GM12878 (cell line): ENCODE data around the gene ARF3. TPM values are rescaled to one million over a fixed set of nuclear protein-coding genes. Genes with fewer than 3 reads are reported as not detected.

ENCODE experiments used
- ATAC-seq: fragments of 200-7000 bp; cut with Tn5 transposase; 3 replicates; pipeline ENCODE4 v1.9.1; 2020; ENCODE audit warnings: mild to moderate bottlenecking, moderate library complexity
- BruUV-seq: library from RNA; stranded (reverse); fragments of 400-500 nt; replicated peaks from 2 replicates; lab custom pipeline; 2021; lab: Mats Ljungman, UMichigan
- CTCF ChIA-PET: fragments of 300-600 bp; sonication (Branson Sonifier 250); formaldehyde crosslinking; extraction: SDS; loops from one replicate; lab custom pipeline; 2021; ENCODE audit warnings: inconsistent platforms; lab: Yijun Ruan, JAX
- POLR2A ChIA-PET: fragments of 350-600 bp; formaldehyde crosslinking; extraction: SDS; loops from one replicate; lab custom pipeline; 2021; ENCODE audit warnings: inconsistent platforms; lab: Charles Lee
- RAD21 ChIA-PET: fragments of 300-600 bp; sonication (Branson Sonifier 250); formaldehyde crosslinking; loops from one replicate; lab custom pipeline; 2023; ENCODE audit warnings: antibody characterized with exemption; ENCODE audit not compliant: unreplicated experiment; lab: Charles Lee
- SMC1A ChIA-PET: fragments of 300-600 bp; sonication (Branson Sonifier 250); formaldehyde crosslinking; loops from one replicate; lab custom pipeline; 2023; ENCODE audit not compliant: unreplicated experiment, uncharacterized antibody; lab: Charles Lee
- DNase-seq: peaks from one replicate; pipeline ENCODE4 v3.0.0-alpha.2; 2011; ENCODE audit warnings: low read depth, low spot score
- FAIRE-seq: peaks from 3 replicates; lab custom pipeline; 2011; peaks lifted over from hg19 to GRCh38; lab: Jason Lieb, UNC
- H2AFZ ChIP-seq: 2 replicates; pipeline ENCODE4 v1.6.0; 2011; ENCODE audit warnings: low read depth, low read length, control low read depth; ENCODE audit not compliant: control insufficient read depth
- H3K27ac ChIP-seq: 2 replicates; pipeline ENCODE4 v1.5.1; 2011; ENCODE audit warnings: control low read depth; ENCODE audit not compliant: control insufficient read depth, insufficient read depth
- H3K27me3 ChIP-seq, 2 experiments: replicated peaks in 1 of 2; 2 replicates each; pipeline versions ENCODE4 v1.6.0 to v1.6.1; 2011; ENCODE audit warnings: low read length in 1 of 2; ENCODE audit not compliant: control insufficient read depth in 2 of 2, insufficient read depth in 2 of 2
- H3K36me3 ChIP-seq, 2 experiments: 2 replicates each; pipeline ENCODE4 v1.5.1; 2011; ENCODE audit warnings: low read length in 1 of 2; ENCODE audit not compliant: control insufficient read depth in 2 of 2, insufficient read depth in 2 of 2
- H3K4me1 ChIP-seq: 2 replicates; pipeline ENCODE4 v1.6.1; 2011; ENCODE audit warnings: mild to moderate bottlenecking, low read length, moderate library complexity, mixed read lengths; ENCODE audit not compliant: control insufficient read depth, insufficient read depth
- H3K4me2 ChIP-seq: 2 replicates; pipeline ENCODE4 v1.6.0; 2011; ENCODE audit warnings: control low read depth; ENCODE audit not compliant: control insufficient read depth, insufficient read depth
- H3K4me3 ChIP-seq: fragments of 200-600 bp; sonication (generic); 2 replicates; pipeline ENCODE4 v1.5.1; 2016
- H3K79me2 ChIP-seq: 2 replicates; pipeline ENCODE4 v1.6.0; 2011; ENCODE audit warnings: low read length; ENCODE audit not compliant: control insufficient read depth, insufficient read depth
- H3K9ac ChIP-seq: 2 replicates; pipeline ENCODE4 v1.8.0; 2011; ENCODE audit warnings: low read length, control low read depth, mixed read lengths; ENCODE audit not compliant: control insufficient read depth, insufficient read depth
- H3K9me3 ChIP-seq: replicated peaks from 3 replicates; pipeline ENCODE4 v1.5.1; 2011; ENCODE audit warnings: mild to moderate bottlenecking, low read length; ENCODE audit not compliant: control insufficient read depth, insufficient read depth
- H4K20me1 ChIP-seq: 2 replicates; pipeline ENCODE4 v1.6.0; 2011; ENCODE audit not compliant: control insufficient read depth, insufficient read depth
- BCL11A ChIP-seq: IDR thresholded peaks from 2 replicates; pipeline ENCODE4 v1.6.1; 2011; ENCODE audit warnings: low read depth, low read length
- HCFC1 ChIP-seq: fragments of 150-350 bp; IDR thresholded peaks from 2 replicates; pipeline ENCODE4 v1.6.1; 2014; ENCODE audit warnings: low read length
- KAT2A ChIP-seq: conservative IDR thresholded peaks from 2 replicates; pipeline ENCODE4 v1.6.1; 2011; ENCODE audit warnings: low read depth, low read length; ENCODE audit not compliant: control insufficient read depth
- NRF1 ChIP-seq: conservative IDR thresholded peaks from 2 replicates; pipeline ENCODE4 v1.6.1; 2011; ENCODE audit warnings: mild to moderate bottlenecking, low read depth, low read length, improper control_type of control experiment
- PAX5 ChIP-seq: IDR thresholded peaks from 2 replicates; pipeline ENCODE4 v1.6.1; 2011; ENCODE audit warnings: low read depth, low read length, borderline replicate concordance
- POU2F2 ChIP-seq: IDR thresholded peaks from 3 replicates; pipeline ENCODE4 v1.6.1; 2011; ENCODE audit warnings: low read depth, mild to moderate bottlenecking, low read length, borderline replicate concordance
- SMC3 ChIP-seq: IDR thresholded peaks from 2 replicates; pipeline ENCODE4 v1.6.1; 2011; ENCODE audit warnings: low read length, improper control_type of control experiment, borderline replicate concordance
- STAT1 ChIP-seq: fragments of 450-650 bp; conservative IDR thresholded peaks from 2 replicates; pipeline ENCODE4 v1.6.1; 2014; ENCODE audit warnings: antibody characterized with exemption, mild to moderate bottlenecking
- ZNF274 ChIP-seq: IDR thresholded peaks from one replicate; pipeline ENCODE4 v1.8.0; 2011; ENCODE audit not compliant: insufficient read length, insufficient read depth
- WGBS: methylation state at CpG from one replicate; pipeline ENCODE4 v1.1.6; 2016; ENCODE audit warnings: low lambda C conversion rate; ENCODE audit not compliant: insufficient replicate concordance, insufficient coverage; ENCODE audit errors: missing lambda C conversion rate; 5-methylcytosine and 5-hydroxymethylcytosine counted together
- in situ Hi-C: fragments of 300-500 bp; cut with MboI; formaldehyde crosslinking; loops from 9 replicates; pipeline ENCODE4 v1.14.3; 2018; ENCODE audit warnings: mixed read lengths
- intact Hi-C: fragments of 100-400 bp; cut with micrococcal nuclease; formaldehyde crosslinking; loops from one replicate; pipeline ENCODE4 v1.14.2; 2022; ENCODE audit not compliant: unreplicated experiment
- polyA plus RNA-seq, 11 experiments: library from polyadenylated mRNA; depleted of rRNA in 4 of 11; unstranded in 6 of 11; stranded (reverse) in 5 of 11; fragments of >200 nt; fragmentation: Nextera tagmentation in 4 of 11; fragmentation: Illumina TruSeq in 1 of 11; extraction: Ambion mirVana in 4 of 11; extraction: Trizol in 1 of 11; gene quantifications; 1 replicate in 1 of 11; 2 replicates in 10 of 11; pipeline versions ENCODE4 v1.2.1 to v1.2.3, GENCODE V29; 2011 to 2016; ENCODE audit warnings: inconsistent platforms in 2 of 11, missing spikeins in 2 of 11, low read depth in 1 of 11
- total RNA-seq, 4 experiments: library from RNA; depleted of rRNA in 3 of 4; stranded (reverse); fragments of >200 nt in 3 of 4; fragmentation: Illumina TruSeq in 1 of 4; extraction: Trizol in 1 of 4; gene quantifications; 2 replicates each; pipeline versions ENCODE4 v1.2.1 to v1.2.3, GENCODE V29; 2013 to 2021
- TF ChIP-seq, protein P1 (sequence below): IDR thresholded peaks from 2 replicates; pipeline ENCODE4 v1.6.1; 2011; ENCODE audit warnings: low read depth, low read length, improper control_type of control experiment, borderline replicate concordance
- TF ChIP-seq, protein P2 (sequence below): fragments of 450-650 bp; formaldehyde crosslinking; IDR thresholded peaks from 2 replicates; pipeline ENCODE4 v1.4.0; 2022; ENCODE audit warnings: mild to moderate bottlenecking, moderate library complexity
- TF ChIP-seq, protein P3 (sequence below): fragments of 450-650 bp; IDR thresholded peaks from 2 replicates; pipeline ENCODE4 v1.6.1; 2018; ENCODE audit warnings: borderline replicate concordance, mild to moderate bottlenecking; ENCODE audit not compliant: partially characterized antibody
- TF ChIP-seq, protein P4 (sequence below): IDR thresholded peaks from 2 replicates; pipeline ENCODE4 v1.6.1; 2011; ENCODE audit warnings: borderline replicate concordance, low read depth, mild to moderate bottlenecking, moderate library complexity, low read length; ENCODE audit not compliant: insufficient read depth, poor library complexity, severe bottlenecking

The ARF3 gene
- total and polyA plus RNA-seq, 10 of the 15 experiments (the other 5 are each of a cell fraction or from before 2014, with no cell fraction given), result 8.7 to 263 (median 74.4) TPM

DNA sequence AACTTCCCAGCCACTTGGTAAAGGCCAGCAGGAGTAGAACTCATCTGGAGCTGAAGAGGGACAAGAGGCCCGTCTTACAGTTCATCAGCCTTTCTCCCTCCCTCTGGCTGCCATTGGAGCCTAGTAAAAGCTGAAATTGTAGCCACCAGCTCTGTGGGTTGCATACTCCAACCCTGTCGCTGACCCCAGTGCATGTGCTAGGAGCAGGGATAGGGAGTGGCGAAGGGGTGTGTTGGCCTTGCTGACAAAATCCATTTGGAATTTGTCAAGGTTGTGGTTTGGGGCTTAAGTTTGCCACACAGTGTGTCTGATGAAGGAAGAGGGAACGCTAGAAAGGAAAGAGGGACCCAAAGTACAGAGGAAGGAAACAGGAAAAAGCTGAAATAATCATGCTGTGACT is 4.0 kb upstream of the ARF3 start:
- Histone ChIP-seq H3K4me2 (no peak overlapping the region), H3K4me3 (no peak overlapping the region), H4K20me1 (no peaks in the 10 kb centered on the region), H3K36me3 (no peaks in the 10 kb centered on the region), H2AFZ (no peak overlapping the region), H3K4me1 (peaks cover 10% of the 10 kb centered on the region), H3K9me3 (no peaks in the 10 kb centered on the region), H3K79me2 (peaks cover 10% of the 10 kb centered on the region), H3K27me3 (no peaks in the 10 kb centered on the region; a peak in 1 of 4 replicates), H3K9ac (no peak overlapping the region), H3K27ac (no peak overlapping the region)
- SMC1A ChIA-PET, result interaction anchor here (1.9 kb wide), 1 partner anchor 8 kb away, joined by 6 read pairs; no protein-coding TSS in a partner anchor
- RAD21 ChIA-PET, result interaction anchor here (1.0 kb wide), 1 partner anchor 27 kb away, joined by 3 read pairs; no protein-coding TSS in a partner anchor
- 23% methylated on average over 4 of the region's 4 CpGs for WGBS
- POLR2A ChIA-PET, result interaction anchor here (0.6 to 1.6 kb wide), 2 partner anchors 16 to 111 kb away, joined by 3 read pairs; partner anchors contain the start of gene WNT1
- ATAC-seq, result no peak
- DNase-seq, result no peak
- no TSS peak for BruUV-seq
- no peak for FAIRE-seq
- no peak for TF ChIP-seq ZNF274
- TF ChIP-seq, protein P1, sequence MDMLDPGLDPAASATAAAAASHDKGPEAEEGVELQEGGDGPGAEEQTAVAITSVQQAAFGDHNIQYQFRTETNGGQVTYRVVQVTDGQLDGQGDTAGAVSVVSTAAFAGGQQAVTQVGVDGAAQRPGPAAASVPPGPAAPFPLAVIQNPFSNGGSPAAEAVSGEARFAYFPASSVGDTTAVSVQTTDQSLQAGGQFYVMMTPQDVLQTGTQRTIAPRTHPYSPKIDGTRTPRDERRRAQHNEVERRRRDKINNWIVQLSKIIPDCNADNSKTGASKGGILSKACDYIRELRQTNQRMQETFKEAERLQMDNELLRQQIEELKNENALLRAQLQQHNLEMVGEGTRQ, result no peak
- TF ChIP-seq NRF1, result no peak
- TF ChIP-seq PAX5, result no peak
- no peak for TF ChIP-seq POU2F2
- no peak for TF ChIP-seq KAT2A
- no peak for TF ChIP-seq STAT1
- TF ChIP-seq, protein P2, sequence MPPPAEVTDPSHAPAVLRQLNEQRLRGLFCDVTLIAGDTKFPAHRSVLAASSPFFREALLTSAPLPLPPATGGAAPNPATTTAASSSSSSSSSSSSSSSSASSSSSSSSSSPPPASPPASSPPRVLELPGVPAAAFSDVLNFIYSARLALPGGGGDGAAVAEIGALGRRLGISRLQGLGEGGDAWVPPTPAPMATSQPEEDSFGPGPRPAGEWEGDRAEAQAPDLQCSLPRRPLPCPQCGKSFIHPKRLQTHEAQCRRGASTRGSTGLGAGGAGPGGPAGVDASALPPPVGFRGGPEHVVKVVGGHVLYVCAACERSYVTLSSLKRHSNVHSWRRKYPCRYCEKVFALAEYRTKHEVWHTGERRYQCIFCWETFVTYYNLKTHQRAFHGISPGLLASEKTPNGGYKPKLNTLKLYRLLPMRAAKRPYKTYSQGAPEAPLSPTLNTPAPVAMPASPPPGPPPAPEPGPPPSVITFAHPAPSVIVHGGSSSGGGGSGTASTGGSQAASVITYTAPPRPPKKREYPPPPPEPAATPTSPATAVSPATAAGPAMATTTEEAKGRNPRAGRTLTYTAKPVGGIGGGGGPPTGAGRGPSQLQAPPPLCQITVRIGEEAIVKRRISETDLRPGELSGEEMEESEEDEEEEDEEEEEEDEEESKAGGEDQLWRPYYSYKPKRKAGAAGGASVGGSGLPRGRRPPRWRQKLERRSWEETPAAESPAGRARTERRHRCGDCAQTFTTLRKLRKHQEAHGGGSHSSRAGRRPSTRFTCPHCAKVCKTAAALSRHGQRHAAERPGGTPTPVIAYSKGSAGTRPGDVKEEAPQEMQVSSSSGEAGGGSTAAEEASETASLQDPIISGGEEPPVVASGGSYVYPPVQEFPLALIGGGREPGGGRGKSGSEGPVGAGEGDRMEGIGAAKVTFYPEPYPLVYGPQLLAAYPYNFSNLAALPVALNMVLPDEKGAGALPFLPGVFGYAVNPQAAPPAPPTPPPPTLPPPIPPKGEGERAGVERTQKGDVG (CRISPR knock-in tag), result no peak
- TF ChIP-seq HCFC1, result no peak
- TF ChIP-seq, protein P3, sequence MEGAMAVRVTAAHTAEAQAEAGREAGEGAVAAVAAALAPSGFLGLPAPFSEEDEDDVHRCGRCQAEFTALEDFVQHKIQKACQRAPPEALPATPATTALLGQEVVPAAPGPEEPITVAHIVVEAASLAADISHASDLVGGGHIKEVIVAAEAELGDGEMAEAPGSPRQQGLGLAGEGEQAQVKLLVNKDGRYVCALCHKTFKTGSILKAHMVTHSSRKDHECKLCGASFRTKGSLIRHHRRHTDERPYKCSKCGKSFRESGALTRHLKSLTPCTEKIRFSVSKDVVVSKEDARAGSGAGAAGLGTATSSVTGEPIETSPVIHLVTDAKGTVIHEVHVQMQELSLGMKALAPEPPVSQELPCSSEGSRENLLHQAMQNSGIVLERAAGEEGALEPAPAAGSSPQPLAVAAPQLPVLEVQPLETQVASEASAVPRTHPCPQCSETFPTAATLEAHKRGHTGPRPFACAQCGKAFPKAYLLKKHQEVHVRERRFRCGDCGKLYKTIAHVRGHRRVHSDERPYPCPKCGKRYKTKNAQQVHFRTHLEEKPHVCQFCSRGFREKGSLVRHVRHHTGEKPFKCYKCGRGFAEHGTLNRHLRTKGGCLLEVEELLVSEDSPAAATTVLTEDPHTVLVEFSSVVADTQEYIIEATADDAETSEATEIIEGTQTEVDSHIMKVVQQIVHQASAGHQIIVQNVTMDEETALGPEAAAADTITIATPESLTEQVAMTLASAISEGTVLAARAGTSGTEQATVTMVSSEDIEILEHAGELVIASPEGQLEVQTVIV, result no peak
- no peak for TF ChIP-seq SMC3
- TF ChIP-seq, protein P4, sequence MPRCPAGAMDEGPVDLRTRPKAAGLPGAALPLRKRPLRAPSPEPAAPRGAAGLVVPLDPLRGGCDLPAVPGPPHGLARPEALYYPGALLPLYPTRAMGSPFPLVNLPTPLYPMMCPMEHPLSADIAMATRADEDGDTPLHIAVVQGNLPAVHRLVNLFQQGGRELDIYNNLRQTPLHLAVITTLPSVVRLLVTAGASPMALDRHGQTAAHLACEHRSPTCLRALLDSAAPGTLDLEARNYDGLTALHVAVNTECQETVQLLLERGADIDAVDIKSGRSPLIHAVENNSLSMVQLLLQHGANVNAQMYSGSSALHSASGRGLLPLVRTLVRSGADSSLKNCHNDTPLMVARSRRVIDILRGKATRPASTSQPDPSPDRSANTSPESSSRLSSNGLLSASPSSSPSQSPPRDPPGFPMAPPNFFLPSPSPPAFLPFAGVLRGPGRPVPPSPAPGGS, result no peak
- TF ChIP-seq BCL11A, result no peak
- intact Hi-C loops (no loop called here), in situ Hi-C loops (no loop called here)
- CTCF ChIA-PET, result interaction anchor here (3.0 kb wide), 1 partner anchor 27 kb away, joined by 10 read pairs; no protein-coding TSS in a partner anchor
